Neural crest cell (in vitro differentiated cells): ENCODE data around the gene SPDYE5. TPM values are rescaled to one million over a fixed set of nuclear protein-coding genes. Genes with fewer than 3 reads are reported as not detected.

Experiments
- DNase-seq: peaks from one replicate; pipeline ENCODE4 v3.0.0; 2021; ENCODE audit warnings: low read depth, mixed read lengths, low spot score
- H3K27ac Mint-ChIP-seq: one replicate; pipeline ENCODE4 v1.8.0; 2021; ENCODE audit warnings: mild to moderate bottlenecking, mixed read lengths; ENCODE audit not compliant: unreplicated experiment
- H3K27me3 Mint-ChIP-seq: 2 replicates; pipeline ENCODE4 v1.8.0; 2021; ENCODE audit warnings: low read depth, mild to moderate bottlenecking, mixed read lengths
- H3K36me3 Mint-ChIP-seq: 2 replicates; pipeline ENCODE4 v1.8.0; 2021; ENCODE audit warnings: low read depth, mild to moderate bottlenecking, mixed read lengths
- H3K4me1 Mint-ChIP-seq: 2 replicates; pipeline ENCODE4 v1.8.0; 2021; ENCODE audit warnings: mixed read lengths
- H3K4me3 Mint-ChIP-seq: one replicate; pipeline ENCODE4 v1.8.0; 2021; ENCODE audit warnings: mild to moderate bottlenecking, mixed read lengths
- H3K9me3 Mint-ChIP-seq: 2 replicates; pipeline ENCODE4 v1.8.0; 2021; ENCODE audit warnings: mixed read lengths
- total RNA-seq: library from RNA; stranded (reverse); gene quantifications from 2 replicates; pipeline ENCODE4 v1.2.1, GENCODE V29; 2021
- TF ChIP-seq, protein P1 (sequence below): fragments of 200-600 bp; sonication (generic); conservative IDR thresholded peaks from 2 replicates; pipeline ENCODE4 v1.5.0; 2021; ENCODE audit warnings: antibody characterized with exemption, mild to moderate bottlenecking

Gene SPDYE5
- total RNA-seq, 1 donor from 2014 or later: not detected

DNA sequence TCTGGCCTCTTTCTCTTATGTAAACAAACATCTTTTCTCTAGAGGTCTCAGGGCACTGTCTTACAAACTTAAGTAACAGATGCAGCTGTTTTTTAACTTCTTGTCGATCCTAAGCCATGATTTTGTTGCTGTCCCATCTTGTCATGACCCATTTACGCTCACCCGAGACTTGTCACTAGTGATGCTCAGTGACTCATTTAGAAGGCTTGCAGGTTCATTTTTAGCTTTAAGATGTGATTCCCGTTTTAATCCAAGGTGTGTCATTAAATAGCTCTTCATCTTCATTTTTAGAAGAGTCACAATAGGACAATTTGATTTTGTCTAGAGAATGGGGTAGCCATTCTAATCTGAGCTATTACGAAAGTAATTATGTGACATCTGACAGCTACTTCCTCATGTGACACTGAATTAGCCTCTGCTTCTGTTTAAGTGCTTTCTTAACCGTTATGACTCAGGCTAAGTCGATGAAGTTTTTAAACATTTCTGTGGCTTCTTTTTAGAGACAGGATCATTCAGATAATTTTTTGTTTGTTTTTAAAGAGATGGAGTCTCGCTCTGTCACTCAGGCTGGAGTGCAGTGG, 42.7 kb downstream of the SPDYE5 start:
- no peak overlapping the region for H3K4me3 Mint-ChIP-seq
- no peak for DNase-seq
- H3K27me3 Mint-ChIP-seq: no peaks in the 10 kb centered on the region
- H3K27ac Mint-ChIP-seq: peak overlapping the region; percentile 50
- no peaks in the 10 kb centered on the region for H3K9me3 Mint-ChIP-seq
- TF ChIP-seq, protein P1, sequence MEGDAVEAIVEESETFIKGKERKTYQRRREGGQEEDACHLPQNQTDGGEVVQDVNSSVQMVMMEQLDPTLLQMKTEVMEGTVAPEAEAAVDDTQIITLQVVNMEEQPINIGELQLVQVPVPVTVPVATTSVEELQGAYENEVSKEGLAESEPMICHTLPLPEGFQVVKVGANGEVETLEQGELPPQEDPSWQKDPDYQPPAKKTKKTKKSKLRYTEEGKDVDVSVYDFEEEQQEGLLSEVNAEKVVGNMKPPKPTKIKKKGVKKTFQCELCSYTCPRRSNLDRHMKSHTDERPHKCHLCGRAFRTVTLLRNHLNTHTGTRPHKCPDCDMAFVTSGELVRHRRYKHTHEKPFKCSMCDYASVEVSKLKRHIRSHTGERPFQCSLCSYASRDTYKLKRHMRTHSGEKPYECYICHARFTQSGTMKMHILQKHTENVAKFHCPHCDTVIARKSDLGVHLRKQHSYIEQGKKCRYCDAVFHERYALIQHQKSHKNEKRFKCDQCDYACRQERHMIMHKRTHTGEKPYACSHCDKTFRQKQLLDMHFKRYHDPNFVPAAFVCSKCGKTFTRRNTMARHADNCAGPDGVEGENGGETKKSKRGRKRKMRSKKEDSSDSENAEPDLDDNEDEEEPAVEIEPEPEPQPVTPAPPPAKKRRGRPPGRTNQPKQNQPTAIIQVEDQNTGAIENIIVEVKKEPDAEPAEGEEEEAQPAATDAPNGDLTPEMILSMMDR: no peak
- H3K36me3 Mint-ChIP-seq: peaks cover 10% of the 10 kb centered on the region
- H3K4me1 Mint-ChIP-seq: peaks cover 5% of the 10 kb centered on the region

DNA sequence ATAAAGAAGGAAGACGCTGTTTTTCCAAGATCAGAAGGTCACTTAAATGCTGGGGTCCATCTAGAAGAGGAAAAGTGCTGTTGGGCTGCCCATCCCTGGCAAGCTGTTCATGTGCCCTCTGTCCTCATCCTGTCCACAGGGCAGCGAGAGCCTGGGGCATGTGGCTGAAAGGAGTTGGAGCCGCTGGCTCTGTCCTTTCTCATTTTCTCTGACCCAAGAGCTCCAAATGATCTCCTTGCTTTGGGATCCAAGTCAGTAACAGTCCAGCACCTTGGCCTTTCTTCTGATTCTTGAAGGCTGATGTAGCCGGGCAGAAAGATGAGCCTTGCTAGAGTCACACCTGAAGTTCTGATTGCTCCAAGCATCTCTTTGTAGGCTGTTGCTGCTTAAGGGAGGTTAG, 44.4 kb downstream of the SPDYE5 start:
- no peaks in the 10 kb centered on the region for H3K9me3 Mint-ChIP-seq
- no peak overlapping the region for H3K4me3 Mint-ChIP-seq
- TF ChIP-seq, protein P1: no peak
- DNase-seq: no peak
- no peaks in the 10 kb centered on the region for H3K4me1 Mint-ChIP-seq
- no peak overlapping the region for H3K27ac Mint-ChIP-seq
- H3K27me3 Mint-ChIP-seq: no peaks in the 10 kb centered on the region
- peaks cover 12% of the 10 kb centered on the region for H3K36me3 Mint-ChIP-seq

DNA sequence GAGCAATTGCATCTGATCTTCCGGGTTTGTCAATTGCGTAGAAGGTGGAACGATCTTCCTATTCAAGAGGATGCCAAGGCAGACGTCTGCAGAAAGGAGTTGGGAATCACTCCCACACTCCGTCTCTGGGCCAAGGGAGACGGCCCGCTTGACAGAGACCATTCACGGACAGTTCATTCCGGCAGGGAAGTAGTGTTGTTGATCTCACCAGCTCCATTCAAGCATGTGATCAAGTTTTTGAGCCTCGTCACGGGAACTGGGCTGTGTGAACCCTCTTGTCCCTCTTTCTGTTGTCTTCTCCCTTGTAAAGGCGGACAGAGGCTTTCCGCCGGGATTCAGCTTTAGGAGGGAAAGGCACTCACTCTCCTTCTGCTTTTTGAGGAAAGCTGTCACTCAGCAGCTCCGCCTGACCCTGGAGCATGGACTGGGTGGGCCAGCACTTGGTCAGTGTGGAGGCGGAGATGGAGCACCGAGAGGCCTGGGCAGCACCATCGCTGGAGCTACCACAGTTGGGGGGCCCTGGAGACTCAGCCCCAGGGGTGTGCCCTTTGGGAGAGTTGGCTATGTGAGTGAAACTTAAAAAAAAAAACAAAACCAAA, 44.9 kb downstream of the SPDYE5 start:
- no peak overlapping the region for H3K4me3 Mint-ChIP-seq
- H3K4me1 Mint-ChIP-seq: no peaks in the 10 kb centered on the region
- DNase-seq: no peak
- no peaks in the 10 kb centered on the region for H3K27me3 Mint-ChIP-seq
- no peak overlapping the region for H3K27ac Mint-ChIP-seq
- peaks cover 14% of the 10 kb centered on the region for H3K36me3 Mint-ChIP-seq
- no peaks in the 10 kb centered on the region for H3K9me3 Mint-ChIP-seq
- TF ChIP-seq, protein P1: no peak

DNA sequence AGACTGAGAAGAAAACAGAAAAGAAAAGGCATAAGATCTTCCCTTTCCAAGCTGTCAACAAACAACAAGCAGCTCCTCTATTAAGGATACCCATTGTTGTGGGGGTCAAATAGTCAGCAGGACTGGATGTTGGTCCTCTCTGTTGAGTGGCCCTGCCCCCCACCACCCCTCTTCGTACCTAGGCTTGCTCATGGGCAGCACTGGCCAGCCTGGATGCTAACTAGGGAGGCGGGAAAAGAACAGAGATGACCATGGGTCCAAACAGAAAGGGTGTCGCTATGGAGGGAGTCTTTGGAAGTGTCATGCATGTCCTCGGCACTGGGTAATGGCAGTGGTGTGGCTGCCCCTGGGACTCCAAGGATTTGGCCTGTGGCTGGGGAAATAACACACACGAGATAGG, 45.6 kb downstream of the SPDYE5 start:
- DNase-seq: no peak
- H3K27me3 Mint-ChIP-seq: no peaks in the 10 kb centered on the region
- no peak overlapping the region for H3K4me3 Mint-ChIP-seq
- no peaks in the 10 kb centered on the region for H3K9me3 Mint-ChIP-seq
- peaks cover 15% of the 10 kb centered on the region for H3K36me3 Mint-ChIP-seq
- no peak overlapping the region for H3K27ac Mint-ChIP-seq
- TF ChIP-seq, protein P1: no peak
- H3K4me1 Mint-ChIP-seq: no peaks in the 10 kb centered on the region

DNA sequence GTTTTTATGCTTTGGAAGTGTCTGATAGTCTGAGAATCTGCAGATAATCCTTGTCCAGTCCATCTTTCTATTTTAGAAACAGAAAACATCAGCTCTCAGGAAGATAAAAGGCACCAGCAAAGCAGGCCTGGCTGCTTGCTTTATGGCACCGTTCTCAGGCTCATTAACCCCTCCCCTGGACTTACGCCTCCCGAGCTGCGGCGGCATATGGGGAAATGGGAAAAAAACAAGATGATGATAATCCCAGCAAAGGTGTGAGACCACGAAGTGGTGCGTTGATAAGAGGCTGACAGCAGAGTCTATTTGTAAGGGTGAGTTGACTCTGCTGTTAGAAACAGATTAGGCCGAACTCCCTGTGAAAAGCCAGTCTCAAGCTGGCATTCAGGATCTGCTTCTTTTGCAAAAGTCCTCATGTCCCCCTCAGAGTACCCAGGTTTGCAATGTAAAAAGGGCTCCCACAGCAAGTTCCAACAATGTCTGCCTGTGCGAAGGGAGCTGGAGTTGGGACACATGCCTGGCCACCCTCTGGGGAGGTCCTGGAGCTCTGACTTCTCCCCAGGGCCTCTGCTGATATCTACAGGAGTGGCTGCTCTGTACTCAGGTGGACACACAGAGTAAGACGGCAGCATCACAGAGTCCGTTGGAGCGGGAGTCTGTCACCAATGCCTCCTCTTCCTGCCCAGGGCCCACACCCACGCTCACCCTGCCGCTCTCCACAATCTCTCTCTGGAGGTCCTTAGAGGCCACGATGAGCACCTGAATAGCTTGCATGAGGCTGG, 54.3 kb downstream of the SPDYE5 start:
- DNase-seq: no peak
- H3K36me3 Mint-ChIP-seq: peaks cover 15% of the 10 kb centered on the region
- no peak overlapping the region for H3K27ac Mint-ChIP-seq
- H3K27me3 Mint-ChIP-seq: no peaks in the 10 kb centered on the region
- H3K4me1 Mint-ChIP-seq: no peaks in the 10 kb centered on the region
- H3K9me3 Mint-ChIP-seq: no peaks in the 10 kb centered on the region
- no peak overlapping the region for H3K4me3 Mint-ChIP-seq
- TF ChIP-seq, protein P1: no peak

Other genes starting within 250 kb of the SPDYE5 start
- gene TRIM73, start 96.7 kb upstream of the SPDYE5 start, total RNA-seq: 5.3 and 6.8 TPM in 2 replicates
- gene POM121C, start 6.0 kb upstream of the SPDYE5 start, total RNA-seq: 70.8 and 80.1 TPM in 2 replicates
- 84.4 and 87.3 TPM in 2 replicates for gene HIP1, start 246.6 kb downstream of the SPDYE5 start, total RNA-seq